HG02610 (cell line): ENCODE measurements around the gene TRIP11.

Experiments used
- ATAC-seq: cut with Tn5 transposase; IDR thresholded peaks from one replicate; pipeline ENCODE4 v1.9.1; 2021; ENCODE audit warnings: mild to moderate bottlenecking, moderate library complexity; ENCODE audit not compliant: unreplicated experiment

Gene TRIP11

GRCh38 chr14:92012121-92012748, 27.6 kb downstream of the TRIP11 start:
- no peak for ATAC-seq

DNA sequence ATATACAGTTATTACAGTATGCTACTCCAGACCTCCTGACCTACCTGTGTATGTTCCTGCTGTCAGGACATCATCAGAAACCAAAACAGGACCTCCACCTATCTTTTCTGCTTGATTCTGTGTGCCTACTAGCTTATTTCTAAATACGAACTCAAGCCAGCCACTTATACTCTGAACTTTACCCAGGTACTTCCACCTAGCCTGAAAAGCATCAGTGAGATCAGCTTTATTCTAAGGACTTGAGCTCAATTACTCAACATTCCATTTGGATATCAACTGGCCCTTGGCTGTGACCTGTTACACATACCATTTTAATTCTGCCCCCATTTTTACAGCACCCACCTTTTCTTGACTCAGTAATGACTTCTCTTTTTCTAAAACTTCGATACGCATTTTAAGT, 29.2 kb downstream of the TRIP11 start:
- ATAC-seq = no peak

DNA sequence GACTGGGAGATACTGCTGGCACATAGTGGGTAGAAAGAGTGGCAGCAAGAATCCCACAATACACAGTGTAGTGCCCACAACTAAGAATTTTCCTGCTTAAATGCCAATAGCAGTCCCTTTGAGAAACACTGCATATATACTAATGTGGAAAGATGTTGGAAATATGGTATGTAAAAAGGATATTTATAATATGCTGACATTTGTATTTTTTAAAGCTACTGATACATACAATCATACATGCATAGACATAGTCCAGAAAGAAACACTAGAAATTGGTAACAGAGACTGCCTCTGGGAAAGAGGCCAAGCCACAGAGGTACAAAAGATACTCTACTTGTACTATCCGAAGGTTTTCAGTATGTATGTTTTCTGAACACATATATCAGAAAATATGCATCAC, 30.3 kb downstream of the TRIP11 start:
- ATAC-seq = no peak

DNA sequence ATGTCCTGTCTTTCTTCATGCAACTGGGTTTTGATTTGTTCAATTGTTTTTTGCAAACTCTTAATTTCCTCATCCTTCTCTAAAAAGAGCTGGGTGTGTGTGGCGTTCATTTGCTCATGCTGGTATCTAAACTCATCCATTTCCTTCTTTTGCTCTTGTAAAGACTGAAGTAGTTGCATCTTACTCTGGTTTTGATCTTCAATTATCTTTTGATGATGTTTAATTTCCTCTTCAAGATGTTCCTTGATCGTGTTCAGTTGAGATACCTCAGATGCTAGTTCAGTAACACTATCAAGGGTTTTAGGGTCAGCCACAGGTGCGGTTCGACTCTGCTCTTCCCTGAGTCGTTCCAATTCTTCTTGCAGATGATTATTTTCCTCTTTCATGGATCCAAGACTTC, 34.8 kb downstream of the TRIP11 start:
- no peak for ATAC-seq

DNA sequence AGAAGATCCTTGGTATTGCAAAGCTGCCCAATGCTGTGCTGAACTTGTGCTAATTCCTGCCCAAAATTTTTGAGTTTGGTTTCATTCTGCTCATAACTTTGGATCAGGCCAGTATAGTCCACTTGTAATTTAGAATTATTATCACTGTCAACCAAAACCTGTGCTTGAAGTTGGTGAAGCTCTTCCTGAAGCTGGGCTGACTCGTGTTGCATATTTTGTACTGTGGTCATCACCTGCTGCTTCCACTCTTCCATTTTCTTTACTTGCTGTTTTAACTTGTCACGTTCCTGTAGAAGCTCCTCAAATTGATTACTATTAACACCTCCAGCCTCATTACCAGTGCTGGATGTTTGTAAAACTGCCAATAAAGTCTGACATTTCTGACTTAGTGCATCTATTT, 35.8 kb downstream of the TRIP11 start:
- no peak for ATAC-seq

- ATAC-seq = no peak
These were observed 40.9 kb downstream of the TRIP11 start for GRCh38 chr14:91998667-91999570.

GRCh38 chr14:91997492-91997891, 42.4 kb downstream of the TRIP11 start:
- ATAC-seq = no peak

GRCh38 chr14:91996948-91997371, 42.9 kb downstream of the TRIP11 start:
- no peak for ATAC-seq

GRCh38 chr14:91987192-91987591, 52.7 kb downstream of the TRIP11 start:
- ATAC-seq = no peak

GRCh38 chr14:91985521-91986255, 54.2 kb downstream of the TRIP11 start:
- ATAC-seq = no peak

GRCh38 chr14:91985008-91985407, 54.9 kb downstream of the TRIP11 start:
- no peak for ATAC-seq

DNA sequence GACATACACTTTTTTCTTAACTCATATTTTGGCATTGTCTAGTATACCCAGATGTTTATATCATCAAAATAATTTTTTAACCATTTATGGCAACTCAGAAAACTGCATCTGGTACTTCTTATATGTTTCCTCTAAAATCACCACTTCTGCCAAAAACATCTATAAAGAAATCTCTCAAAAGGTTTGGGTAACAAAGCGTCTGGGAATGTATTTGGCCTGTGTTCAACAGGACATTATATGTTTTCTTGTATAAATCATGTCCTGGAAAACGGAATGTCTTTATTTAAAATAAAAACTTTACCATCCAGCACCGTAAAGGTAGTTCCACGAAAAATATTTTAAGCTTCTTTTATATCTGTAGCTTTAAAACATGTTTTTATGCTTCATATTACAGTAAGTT, 56.3 kb downstream of the TRIP11 start:
- no peak for ATAC-seq

GRCh38 chr14:91980157-91980556, 59.7 kb downstream of the TRIP11 start:
- peak; percentile 92 for ATAC-seq

DNA sequence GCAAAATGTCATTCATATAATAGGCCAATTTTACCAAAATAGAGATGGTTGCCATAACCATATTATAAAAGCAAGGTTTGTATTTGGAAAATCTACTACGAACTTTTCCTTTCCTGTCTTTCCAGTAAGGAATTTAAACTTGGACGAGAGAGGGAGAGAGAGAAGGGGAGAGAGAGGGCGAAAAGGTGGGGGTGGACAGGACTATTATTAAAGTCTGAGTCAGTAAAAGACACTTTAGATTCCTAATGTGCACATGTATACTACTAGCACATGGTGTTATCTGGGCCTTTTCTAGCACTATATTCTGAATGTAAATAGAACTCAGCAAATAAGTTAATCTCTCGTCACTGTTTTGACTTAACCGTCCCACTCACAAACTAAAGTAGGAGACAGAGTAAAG, 62.0 kb downstream of the TRIP11 start:
- ATAC-seq = no peak

- ATAC-seq = no peak
These were observed 64.1 kb downstream of the TRIP11 start for GRCh38 chr14:91975763-91976162.

GRCh38 chr14:91971188-91971778, 68.6 kb downstream of the TRIP11 start:
- no peak for ATAC-seq

DNA sequence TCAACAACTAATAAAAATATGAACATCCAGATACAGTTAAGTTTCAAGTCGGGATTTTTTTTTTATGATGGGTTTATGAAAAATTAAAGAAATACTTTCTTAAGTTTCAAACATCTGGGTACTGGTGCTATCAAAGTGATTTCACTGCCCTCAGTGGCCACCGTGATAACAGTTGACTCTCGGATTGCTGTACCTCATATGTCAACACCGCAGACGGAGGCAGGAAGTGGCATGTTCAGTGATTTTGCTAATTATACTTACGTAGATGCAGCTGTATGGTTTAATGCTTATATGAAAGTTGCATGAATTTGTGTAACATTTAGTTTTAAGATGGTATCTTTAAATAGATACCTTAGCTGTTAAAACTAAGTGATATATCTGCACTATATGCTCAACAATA, 71.6 kb downstream of the TRIP11 start:
- ATAC-seq = no peak

GRCh38 chr14:91964724-91965123, 75.1 kb downstream of the TRIP11 start:
- no peak for ATAC-seq

DNA sequence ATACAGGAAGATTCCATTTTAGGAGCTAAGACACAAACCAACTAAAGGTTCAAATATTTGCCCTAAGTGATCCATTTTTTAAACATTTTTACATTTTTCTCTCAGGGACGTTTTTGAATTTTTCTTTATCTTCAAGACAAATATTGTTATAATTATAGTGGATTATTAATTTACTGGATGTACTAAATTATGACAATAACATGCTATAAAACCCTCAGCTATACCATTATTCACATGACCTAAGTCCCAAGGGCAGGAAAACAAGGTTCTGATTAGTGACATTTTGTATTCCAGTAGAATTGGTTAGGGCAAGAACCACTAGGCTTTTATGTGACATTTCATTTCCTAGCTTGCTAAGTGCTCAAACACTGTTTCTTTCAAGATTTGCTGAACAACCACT, 75.8 kb downstream of the TRIP11 start:
- ATAC-seq = no peak

DNA sequence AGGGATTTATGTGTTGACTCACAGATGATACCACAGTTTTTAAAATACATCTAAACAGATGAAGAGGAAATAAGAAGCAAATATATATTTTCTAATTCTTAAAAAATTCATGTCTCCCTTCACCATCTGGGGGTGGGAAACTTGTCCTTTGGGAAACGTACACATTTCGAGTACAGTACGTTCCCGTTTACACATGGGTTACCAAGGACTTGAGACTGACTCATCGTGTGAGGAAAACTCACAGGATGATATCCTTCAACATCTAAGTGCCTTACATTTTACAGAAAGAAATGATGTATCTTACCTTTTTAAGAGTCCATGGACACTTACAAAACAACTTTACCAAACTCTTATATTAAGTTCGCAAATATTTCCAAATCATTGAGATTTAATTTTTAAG, 76.4 kb downstream of the TRIP11 start:
- ATAC-seq = no peak
